Uterus (tissue), 4 donors: ENCODE measurements around the gene REXO1. TPM values are rescaled to one million over a fixed set of nuclear protein-coding genes. Genes with fewer than 3 reads are reported as not detected.
"Not testable (repeated sequence)": the region's sequence is repeated elsewhere in the genome, so short reads cannot be mapped to it uniquely, and the experiment has no call there.

ENCODE experiments used
- DNase-seq, 2 donors: peaks; one replicate each; pipeline ENCODE4 v3.0.0-alpha.2; 2019 to 2020
- H3K27ac ChIP-seq, 2 donors: fragments of 200-600 bp; sonication (generic); 1 replicate in 1 of 2; 2 replicates in 1 of 2; pipeline ENCODE4 v1.5.1; 2016 to 2018
- H3K27me3 ChIP-seq, 2 donors: fragments of 200-600 bp; sonication (generic); one replicate each; pipeline ENCODE4 v1.5.1; 2018 to 2019; ENCODE audit warnings: control low read depth in 1 of 2
- H3K36me3 ChIP-seq, 2 donors: fragments of 200-600 bp; sonication (generic); one replicate each; pipeline ENCODE4 v1.5.1; 2019; ENCODE audit warnings: control low read depth in 1 of 2
- H3K4me1 ChIP-seq, 2 donors: fragments of 200-600 bp; sonication (generic); one replicate each; pipeline ENCODE4 v1.5.1; 2018 to 2019; ENCODE audit warnings: control low read depth in 1 of 2
- H3K4me3 ChIP-seq, 2 donors: fragments of 200-600 bp; sonication (generic); 1 replicate in 1 of 2; 2 replicates in 1 of 2; pipeline ENCODE4 v1.5.1; 2018 to 2019; ENCODE audit warnings: mild to moderate bottlenecking in 1 of 2
- H3K9me3 ChIP-seq, 2 donors: fragments of 200-600 bp; sonication (generic); one replicate each; pipeline ENCODE4 v1.5.1; 2019; ENCODE audit warnings: control low read depth in 1 of 2
- POLR2A ChIP-seq, 2 donors: fragments of 450-650 bp; IDR thresholded peaks; one replicate each; pipeline ENCODE4 v1.6.1; 2016; ENCODE audit warnings: antibody characterized with exemption in 2 of 2, mild to moderate bottlenecking in 1 of 2, moderate library complexity in 1 of 2
- intact Hi-C: fragments of 100-400 bp; cut with DNase I; formaldehyde crosslinking; loops from one replicate; pipeline ENCODE4 v1.15.1; 2023; ENCODE audit warnings: low total_unique reads
- total RNA-seq, 4 donors: library from RNA; depleted of rRNA in 3 of 4; stranded (reverse); fragments of >200 nt in 3 of 4; gene quantifications; one replicate each; pipeline versions ENCODE4 v1.1.0 to v1.2.4, GENCODE V29; 2014 to 2023
- TF ChIP-seq, protein P1 (sequence below), 4 experiments: fragments of 200-600 bp in 2 of 4; fragments of 450-650 bp in 2 of 4; sonication (generic) in 2 of 4; IDR thresholded peaks; one replicate each; pipeline ENCODE4 v1.5.1; 2016 to 2019; ENCODE audit warnings: antibody characterized with exemption in 4 of 4, mild to moderate bottlenecking in 2 of 4, moderate library complexity in 1 of 4
- donor health status: DM: yes; HTN: yes; CAD: no.

The REXO1 gene
- total RNA-seq, 4 donors from 2014 or later = 1.5 to 67.4 (median 25.1) TPM

DNA sequence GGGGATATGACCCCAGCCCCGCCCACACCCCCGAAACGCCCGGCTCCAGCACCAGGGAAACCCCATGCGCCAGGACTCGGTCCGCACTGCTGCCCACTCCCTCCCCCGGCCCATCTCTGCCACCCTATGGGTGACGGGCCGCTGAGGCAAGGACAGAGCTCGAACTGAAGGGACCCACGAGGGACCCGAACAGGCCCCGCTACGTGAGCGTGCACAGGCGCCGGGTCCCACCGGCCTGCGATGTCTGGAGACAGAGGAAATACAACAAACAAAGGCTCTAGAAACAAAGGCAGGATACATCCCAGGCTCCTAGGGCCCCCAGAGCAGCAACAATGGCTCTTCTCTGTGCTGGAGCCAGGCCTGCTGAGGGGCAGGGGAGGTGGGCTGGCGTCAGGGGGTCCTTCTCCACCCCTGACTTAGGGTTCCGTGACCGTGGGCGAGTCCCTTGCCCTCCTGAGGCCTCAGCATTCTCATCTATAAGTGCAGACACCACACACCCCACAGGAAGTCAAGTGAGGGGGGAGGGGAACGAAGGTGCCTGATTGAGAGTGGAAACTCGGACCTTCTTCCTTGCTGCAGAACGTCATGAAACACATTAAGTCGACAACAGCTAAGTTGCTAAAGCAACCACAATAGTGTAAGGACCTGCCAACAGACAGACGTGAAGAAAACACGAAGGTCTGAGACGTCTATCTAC, 34.0 kb upstream of the REXO1 start:
- intact Hi-C loops = no loop called here
- no peak for DNase-seq
- H3K9me3 ChIP-seq = no peaks in the 10 kb centered on the region
- no peaks in the 10 kb centered on the region for H3K36me3 ChIP-seq
- peak overlapping the region; percentile 30 to 87 for H3K27ac ChIP-seq
- H3K27me3 ChIP-seq = no peaks in the 10 kb centered on the region
- H3K4me3 ChIP-seq = no peak overlapping the region
- TF ChIP-seq, protein P1, sequence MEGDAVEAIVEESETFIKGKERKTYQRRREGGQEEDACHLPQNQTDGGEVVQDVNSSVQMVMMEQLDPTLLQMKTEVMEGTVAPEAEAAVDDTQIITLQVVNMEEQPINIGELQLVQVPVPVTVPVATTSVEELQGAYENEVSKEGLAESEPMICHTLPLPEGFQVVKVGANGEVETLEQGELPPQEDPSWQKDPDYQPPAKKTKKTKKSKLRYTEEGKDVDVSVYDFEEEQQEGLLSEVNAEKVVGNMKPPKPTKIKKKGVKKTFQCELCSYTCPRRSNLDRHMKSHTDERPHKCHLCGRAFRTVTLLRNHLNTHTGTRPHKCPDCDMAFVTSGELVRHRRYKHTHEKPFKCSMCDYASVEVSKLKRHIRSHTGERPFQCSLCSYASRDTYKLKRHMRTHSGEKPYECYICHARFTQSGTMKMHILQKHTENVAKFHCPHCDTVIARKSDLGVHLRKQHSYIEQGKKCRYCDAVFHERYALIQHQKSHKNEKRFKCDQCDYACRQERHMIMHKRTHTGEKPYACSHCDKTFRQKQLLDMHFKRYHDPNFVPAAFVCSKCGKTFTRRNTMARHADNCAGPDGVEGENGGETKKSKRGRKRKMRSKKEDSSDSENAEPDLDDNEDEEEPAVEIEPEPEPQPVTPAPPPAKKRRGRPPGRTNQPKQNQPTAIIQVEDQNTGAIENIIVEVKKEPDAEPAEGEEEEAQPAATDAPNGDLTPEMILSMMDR (IDR thresholded peaks at IDR 0.05) = no peak
- TF ChIP-seq POLR2A (IDR thresholded peaks at IDR 0.05) = no peak
- peaks cover 0 to 30% of the 10 kb centered on the region in 2 donors for H3K4me1 ChIP-seq

DNA sequence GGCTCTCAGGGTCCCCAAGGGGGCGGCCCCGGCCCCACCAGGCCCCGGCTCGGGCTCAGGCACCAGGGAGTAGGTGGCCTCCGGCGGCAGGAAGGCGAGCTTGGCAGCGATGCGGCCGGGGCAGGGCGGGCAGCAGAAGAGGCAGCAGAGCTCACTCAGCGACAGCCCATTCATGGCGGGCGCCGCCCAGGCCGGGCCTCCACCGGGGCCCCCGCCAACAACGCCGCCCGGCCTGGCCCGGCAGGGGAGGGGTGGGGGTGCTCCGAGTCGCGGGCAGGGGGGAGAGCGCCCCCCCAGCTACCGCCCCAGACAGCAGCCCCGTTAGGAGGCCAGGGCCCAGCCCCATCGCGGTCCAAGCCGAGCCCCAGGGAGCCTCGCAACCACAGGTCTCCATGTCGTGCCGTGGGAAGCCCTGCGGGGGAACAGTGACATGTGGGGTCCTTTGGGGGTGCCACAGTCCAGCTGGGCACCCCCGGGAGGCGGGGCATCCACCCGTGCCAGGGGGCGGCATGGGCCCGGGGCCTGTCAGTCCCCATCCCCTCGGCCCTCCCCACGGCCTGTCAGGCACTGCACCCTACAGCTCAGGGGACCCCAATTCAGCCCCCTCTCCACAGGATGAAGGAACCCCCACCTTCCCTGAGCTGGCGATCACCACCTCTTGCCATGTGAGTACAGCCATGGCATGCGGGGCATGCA, 33.3 kb upstream of the REXO1 start:
- H3K4me3 ChIP-seq, H3K9me3 ChIP-seq, H3K27me3 ChIP-seq, DNase-seq, intact Hi-C loops, H3K36me3 ChIP-seq: not testable (repeated sequence)
- Histone ChIP-seq H3K27ac (peak overlapping the region; percentile 30 to 87), H3K4me1 (peaks cover 0 to 34% of the 10 kb centered on the region in 2 donors)

GRCh38 chr19:1880611-1881392, 32.5 kb upstream of the REXO1 start:
- no peak overlapping the region for H3K4me3 ChIP-seq
- H3K27ac ChIP-seq = peak overlapping the region in 1 of 2 donors; percentile 40
- no peaks in the 10 kb centered on the region for H3K9me3 ChIP-seq
- no peaks in the 10 kb centered on the region for H3K36me3 ChIP-seq
- no peaks in the 10 kb centered on the region for H3K27me3 ChIP-seq
- DNase-seq = no peak
- TF ChIP-seq, protein P1 (IDR thresholded peaks at IDR 0.05) = no peak
- TF ChIP-seq POLR2A (IDR thresholded peaks at IDR 0.05) = no peak
- peaks cover 0 to 34% of the 10 kb centered on the region in 2 donors for H3K4me1 ChIP-seq
- intact Hi-C loops = no loop called here

GRCh38 chr19:1879982-1880381, 31.7 kb upstream of the REXO1 start:
- H3K27ac ChIP-seq, H3K27me3 ChIP-seq, intact Hi-C loops, H3K4me3 ChIP-seq, H3K36me3 ChIP-seq, DNase-seq, H3K9me3 ChIP-seq: not testable (repeated sequence)
- H3K4me1 ChIP-seq = peaks cover 0 to 35% of the 10 kb centered on the region in 2 donors

DNA sequence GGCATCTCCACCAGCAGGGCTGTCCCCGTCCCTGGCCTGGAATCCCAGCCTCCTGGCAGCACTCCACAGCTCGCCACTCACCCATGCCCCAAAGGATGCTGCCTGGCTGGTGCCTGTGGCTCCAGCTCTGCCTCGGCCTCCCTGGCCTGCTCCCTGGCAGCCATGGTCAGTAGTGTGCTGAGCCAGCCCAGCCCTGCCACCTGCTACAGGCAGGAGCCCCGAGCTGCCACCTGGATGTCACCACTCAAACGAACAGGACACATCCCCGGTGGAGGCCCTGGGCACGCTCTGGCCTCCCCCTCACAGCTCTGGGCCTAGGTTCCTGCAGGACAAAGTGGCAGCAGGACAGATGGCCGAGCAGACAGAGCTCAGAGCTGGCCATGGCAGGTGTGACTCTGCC, 30.3 kb upstream of the REXO1 start:
- H3K36me3 ChIP-seq, H3K27me3 ChIP-seq, H3K9me3 ChIP-seq, H3K27ac ChIP-seq, intact Hi-C loops, H3K4me3 ChIP-seq, DNase-seq: not testable (repeated sequence)
- H3K4me1 ChIP-seq = peaks cover 2 to 34% of the 10 kb centered on the region in 2 donors

DNA sequence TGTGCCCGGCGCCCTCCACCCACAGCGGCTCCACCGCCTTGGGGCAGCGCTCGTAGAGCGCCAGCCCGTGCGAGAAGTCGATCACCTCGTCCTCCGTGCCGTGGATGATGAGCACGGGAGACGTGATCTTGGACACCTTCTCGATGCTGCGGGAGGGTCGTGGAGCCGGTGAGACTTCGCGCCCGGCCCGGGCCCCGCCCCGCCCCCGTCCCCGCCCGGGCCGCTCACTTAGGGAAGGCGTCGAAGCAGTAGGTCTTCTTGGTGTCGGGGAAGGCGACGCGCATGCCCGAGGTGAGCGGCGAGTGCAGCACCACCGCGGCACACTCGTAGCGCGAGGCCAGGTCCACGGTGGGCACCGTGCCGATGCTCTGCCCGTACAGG, 29.0 kb upstream of the REXO1 start:
- H3K4me3 ChIP-seq, H3K36me3 ChIP-seq, intact Hi-C loops, DNase-seq, H3K9me3 ChIP-seq, H3K27me3 ChIP-seq, H3K27ac ChIP-seq: not testable (repeated sequence)
- H3K4me1 ChIP-seq = peaks cover 10 to 38% of the 10 kb centered on the region in 2 donors

DNA sequence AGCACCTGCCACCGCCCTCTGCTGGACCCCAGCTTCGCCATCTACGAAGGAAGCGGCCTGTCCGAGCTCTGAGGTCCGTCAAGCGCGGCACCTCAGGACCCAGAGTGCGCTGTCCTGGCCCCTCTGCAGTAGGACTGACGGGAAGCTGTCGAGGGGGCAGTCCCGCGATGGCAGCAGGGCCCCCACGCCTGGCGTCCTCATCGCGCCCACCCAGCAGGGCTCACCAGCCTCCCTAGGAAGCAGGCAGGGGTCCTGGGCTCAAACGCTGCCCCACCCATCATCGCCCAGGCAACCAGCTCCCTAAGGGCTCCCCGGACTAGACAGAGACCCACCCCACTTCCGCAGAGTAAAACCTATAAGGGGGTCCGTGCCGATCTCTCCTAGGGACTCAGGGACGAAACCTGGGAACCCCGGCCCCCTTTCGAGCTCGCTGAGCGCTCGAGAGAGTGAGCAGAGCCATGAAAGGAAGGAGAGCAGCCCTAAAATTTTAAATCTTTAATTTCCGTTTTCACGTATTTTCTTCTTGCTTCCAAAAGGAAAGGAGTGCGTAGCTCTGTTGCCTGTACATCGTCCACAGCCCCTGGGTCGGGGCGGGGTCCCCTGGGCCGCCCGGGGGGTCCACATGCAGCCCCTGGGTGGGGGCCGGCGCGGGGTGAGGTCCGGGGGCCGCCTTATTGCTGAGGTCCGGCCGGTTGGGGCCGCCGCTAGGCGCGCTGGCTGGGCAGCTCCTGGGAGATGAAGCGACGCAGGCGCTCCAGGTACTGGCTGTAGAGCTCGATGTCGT, 28.4 kb upstream of the REXO1 start:
- H3K9me3 ChIP-seq, H3K27me3 ChIP-seq, DNase-seq, H3K36me3 ChIP-seq, intact Hi-C loops: not testable (repeated sequence)
- Histone ChIP-seq H3K4me3 (peak overlapping the region; percentile 93 to 96), H3K27ac (peak overlapping the region; percentile 89 to 92), H3K4me1 (peaks cover 10 to 38% of the 10 kb centered on the region in 2 donors)
